Endothelial cell (in vitro differentiated cells): ENCODE data around the gene ZNF627. TPM values are rescaled to one million over a fixed set of nuclear protein-coding genes. Genes with fewer than 3 reads are reported as not detected.
A peak's percentile ranks its signal among the peaks of the same experiment; 100 is the strongest.
"Not testable (repeated sequence)": the region's sequence is repeated elsewhere in the genome, so short reads cannot be mapped to it uniquely, and the experiment has no call there.

Experiments
- DNase-seq: peaks from one replicate; pipeline ENCODE4 v3.0.0; 2021; ENCODE audit warnings: low spot score
- H3K27ac Mint-ChIP-seq: one replicate; pipeline ENCODE4 v1.8.0; 2021; ENCODE audit warnings: mixed read lengths, inconsistent platforms; ENCODE audit not compliant: unreplicated experiment
- H3K27me3 Mint-ChIP-seq: one replicate; pipeline ENCODE4 v1.8.0; 2021; ENCODE audit warnings: mild to moderate bottlenecking, moderate library complexity, mixed read lengths, inconsistent platforms; ENCODE audit not compliant: unreplicated experiment
- H3K36me3 Mint-ChIP-seq: one replicate; pipeline ENCODE4 v1.8.0; 2021; ENCODE audit warnings: mild to moderate bottlenecking, low read depth, mixed read lengths, inconsistent platforms; ENCODE audit not compliant: unreplicated experiment
- H3K4me1 Mint-ChIP-seq: one replicate; pipeline ENCODE4 v1.8.0; 2021; ENCODE audit warnings: mild to moderate bottlenecking, mixed read lengths, inconsistent platforms; ENCODE audit not compliant: unreplicated experiment
- H3K4me3 Mint-ChIP-seq: one replicate; pipeline ENCODE4 v1.8.0; 2021; ENCODE audit warnings: mild to moderate bottlenecking, mixed read lengths, inconsistent platforms; ENCODE audit not compliant: unreplicated experiment
- H3K9me3 Mint-ChIP-seq: one replicate; pipeline ENCODE4 v1.8.0; 2021; ENCODE audit warnings: mixed read lengths, inconsistent platforms; ENCODE audit not compliant: unreplicated experiment
- CTCF ChIP-seq: fragments of 200-600 bp; sonication (generic); IDR thresholded peaks from one replicate; pipeline ENCODE4 v1.5.0; 2021; ENCODE audit warnings: antibody characterized with exemption; ENCODE audit not compliant: unreplicated experiment
- total RNA-seq: library from RNA; stranded (reverse); fragmentation: NEBNext Ultra II Directional; extraction: Animal tissue kit (Norgen Biotek cat#: 25700); gene quantifications from one replicate; pipeline ENCODE4 v1.2.1, GENCODE V29; 2021; ENCODE audit not compliant: unreplicated experiment

The ZNF627 gene
- total RNA-seq, 1 donor from 2014 or later = 21.9 TPM

- TF ChIP-seq CTCF = no peak
- Mint-ChIP-seq H3K9me3 (no peaks in the 10 kb centered on the region), H3K27ac (no peak overlapping the region), H3K27me3 (peaks cover 10% of the 10 kb centered on the region), H3K36me3 (peaks cover 7% of the 10 kb centered on the region), H3K4me1 (peaks cover 15% of the 10 kb centered on the region), H3K4me3 (peak overlapping the region; percentile 2)
- DNase-seq = no peak
Observed at GRCh38 chr19:11556634-11557420, 40.5 kb upstream of the ZNF627 start.

- H3K4me1 Mint-ChIP-seq = peaks cover 22% of the 10 kb centered on the region
- H3K27ac Mint-ChIP-seq = peak within 1 kb of the TSS; percentile 42
- H3K4me3 Mint-ChIP-seq = peak within 1 kb of the TSS; percentile 98
- peaks cover 10% of the 10 kb centered on the region for H3K27me3 Mint-ChIP-seq
- H3K36me3 Mint-ChIP-seq = peaks cover 7% of the 10 kb centered on the region
- DNase-seq = peak; percentile 93
- no peak for TF ChIP-seq CTCF
- no peaks in the 10 kb centered on the region for H3K9me3 Mint-ChIP-seq
Observed at GRCh38 chr19:11558881-11559828, 38.1 kb upstream of the ZNF627 start, which contains the start of gene ELOF1. Gene ELOF1, minus strand, starts transcription at chr19:11559230. Its CDS starts 4,883 bp downstream, at chr19:11554347.

GRCh38 chr19:11560404-11561051 is 36.8 kb upstream of the ZNF627 start:
- Mint-ChIP-seq H3K36me3 (peaks cover 3% of the 10 kb centered on the region), H3K27me3 (peaks cover 12% of the 10 kb centered on the region), H3K9me3 (no peaks in the 10 kb centered on the region), H3K27ac (peak overlapping the region; percentile 32), H3K4me1 (peaks cover 22% of the 10 kb centered on the region), H3K4me3 (peak overlapping the region; percentile 82)
- peak; percentile 71 for DNase-seq
- TF ChIP-seq CTCF = peak; percentile 78

- H3K9me3 Mint-ChIP-seq = no peaks in the 10 kb centered on the region
- H3K27me3 Mint-ChIP-seq = peaks cover 7% of the 10 kb centered on the region
- peaks cover 16% of the 10 kb centered on the region for H3K4me1 Mint-ChIP-seq
- DNase-seq = no peak
- no peak overlapping the region for H3K4me3 Mint-ChIP-seq
- no peaks in the 10 kb centered on the region for H3K36me3 Mint-ChIP-seq
- peak overlapping the region; percentile 67 for H3K27ac Mint-ChIP-seq
- no peak for TF ChIP-seq CTCF
Observed at GRCh38 chr19:11563532-11563931, 33.8 kb upstream of the ZNF627 start.

GRCh38 chr19:11564082-11564807 is 33.0 kb upstream of the ZNF627 start:
- not testable (repeated sequence) for H3K9me3 Mint-ChIP-seq

GRCh38 chr19:11565649-11565980 is 31.7 kb upstream of the ZNF627 start:
- not testable (repeated sequence) for H3K27me3 Mint-ChIP-seq, H3K27ac Mint-ChIP-seq

More at GRCh38 chr19:11564082-11564807, 33.0 kb upstream of the ZNF627 start:
- H3K4me3 Mint-ChIP-seq, DNase-seq, H3K36me3 Mint-ChIP-seq, H3K27ac Mint-ChIP-seq, H3K27me3 Mint-ChIP-seq: not testable (repeated sequence)
- peaks cover 14% of the 10 kb centered on the region for H3K4me1 Mint-ChIP-seq

More at GRCh38 chr19:11565649-11565980, 31.7 kb upstream of the ZNF627 start:
- H3K4me1 Mint-ChIP-seq, DNase-seq, H3K36me3 Mint-ChIP-seq, H3K9me3 Mint-ChIP-seq, H3K4me3 Mint-ChIP-seq: not testable (repeated sequence)
